Fibroblast of lung (primary cell): ENCODE results near the gene AGBL4. TPM values are rescaled to one million over a fixed set of nuclear protein-coding genes. Genes with fewer than 3 reads are reported as not detected.

ENCODE experiments used
- DNase-seq, 2 donors: peaks; one replicate each; pipeline versions ENCODE4 v3.0.0 to v3.0.0-alpha.2; 2010; ENCODE audit warnings: low read depth in 2 of 2
- H2AFZ ChIP-seq: 2 replicates; pipeline ENCODE4 v1.5.1; 2012; ENCODE audit warnings: low read length, control low read depth, inconsistent platforms
- H3K27ac ChIP-seq: 2 replicates; pipeline ENCODE4 v1.5.1; 2011; ENCODE audit warnings: low read length, control low read depth; ENCODE audit not compliant: insufficient read depth
- H3K27me3 ChIP-seq: 2 replicates; pipeline ENCODE4 v1.5.1; 2011; ENCODE audit warnings: mild to moderate bottlenecking, low read length; ENCODE audit not compliant: control insufficient read depth, insufficient read depth
- H3K36me3 ChIP-seq: 2 replicates; pipeline ENCODE4 v1.5.1; 2011; ENCODE audit warnings: low read length; ENCODE audit not compliant: control insufficient read depth, insufficient read depth
- H3K4me1 ChIP-seq: 2 replicates; pipeline ENCODE4 v1.5.1; 2011; ENCODE audit warnings: low read length; ENCODE audit not compliant: control insufficient read depth, insufficient read depth; ENCODE audit errors: extremely low read depth
- H3K4me2 ChIP-seq: 2 replicates; pipeline ENCODE4 v1.5.1; 2011; ENCODE audit warnings: low read length, control low read depth; ENCODE audit not compliant: insufficient read depth; ENCODE audit errors: extremely low read depth
- H3K4me3 ChIP-seq, 4 experiments: fragments of 200-600 bp in 1 of 4; sonication (generic) in 1 of 4; replicated peaks in 1 of 4; 2 replicates each; pipeline ENCODE4 v1.5.1; 2011 to 2016; ENCODE audit warnings: low read length in 4 of 4, low read depth in 3 of 4, mild to moderate bottlenecking in 3 of 4, control low read depth in 2 of 4, inconsistent platforms in 1 of 4, mixed read lengths in 1 of 4; ENCODE audit not compliant: insufficient read depth in 1 of 4; ENCODE audit errors: control extremely low read depth in 1 of 4
- H3K79me2 ChIP-seq: 2 replicates; pipeline ENCODE4 v1.5.1; 2012; ENCODE audit warnings: mild to moderate bottlenecking, low read length, inconsistent platforms; ENCODE audit not compliant: control insufficient read depth, insufficient read depth
- H3K9ac ChIP-seq: 2 replicates; pipeline ENCODE4 v1.5.1; 2011; ENCODE audit warnings: mild to moderate bottlenecking, low read length, control low read depth; ENCODE audit not compliant: insufficient read depth
- H3K9me3 ChIP-seq: 2 replicates; pipeline ENCODE4 v1.5.1; 2012; ENCODE audit warnings: low read depth, low read length; ENCODE audit not compliant: control insufficient read depth, insufficient read depth
- H4K20me1 ChIP-seq: 2 replicates; pipeline ENCODE4 v1.5.1; 2011; ENCODE audit warnings: low read length; ENCODE audit not compliant: control insufficient read depth, insufficient read depth; ENCODE audit errors: extremely low read depth
- EZH2 ChIP-seq: IDR thresholded peaks from 2 replicates; pipeline ENCODE4 v1.5.1; 2012; ENCODE audit warnings: low read length, control low read depth, mild to moderate bottlenecking; ENCODE audit errors: missing control alignments
- polyA plus RNA-seq, 2 donors: library from polyadenylated mRNA; depleted of rRNA in 1 of 2; stranded (reverse) in 1 of 2; unstranded in 1 of 2; fragments of >200 nt; gene quantifications; 2 replicates each; pipeline ENCODE4 v1.2.1, GENCODE V29; 2011 to 2012; ENCODE audit warnings: missing spikeins in 1 of 2
- total RNA-seq: library from RNA; depleted of rRNA; stranded (reverse); fragments of >200 nt; gene quantifications from 2 replicates; pipeline ENCODE4 v1.2.1, GENCODE V29; 2014
- TF ChIP-seq, protein P1 (sequence below), 2 donors: IDR thresholded peaks in 1 of 2; conservative IDR thresholded peaks in 1 of 2; 1 replicate in 1 of 2; 2 replicates in 1 of 2; pipeline ENCODE4 v1.5.1; 2011 to 2012; ENCODE audit warnings: low read length in 2 of 2, control low read depth in 1 of 2, inconsistent platforms in 1 of 2, low read depth in 1 of 2, mild to moderate bottlenecking in 1 of 2

The AGBL4 gene
- total and polyA plus RNA-seq, 2 donors (not counting 1 experiment from before 2014, with no cell fraction given): not detected

DNA sequence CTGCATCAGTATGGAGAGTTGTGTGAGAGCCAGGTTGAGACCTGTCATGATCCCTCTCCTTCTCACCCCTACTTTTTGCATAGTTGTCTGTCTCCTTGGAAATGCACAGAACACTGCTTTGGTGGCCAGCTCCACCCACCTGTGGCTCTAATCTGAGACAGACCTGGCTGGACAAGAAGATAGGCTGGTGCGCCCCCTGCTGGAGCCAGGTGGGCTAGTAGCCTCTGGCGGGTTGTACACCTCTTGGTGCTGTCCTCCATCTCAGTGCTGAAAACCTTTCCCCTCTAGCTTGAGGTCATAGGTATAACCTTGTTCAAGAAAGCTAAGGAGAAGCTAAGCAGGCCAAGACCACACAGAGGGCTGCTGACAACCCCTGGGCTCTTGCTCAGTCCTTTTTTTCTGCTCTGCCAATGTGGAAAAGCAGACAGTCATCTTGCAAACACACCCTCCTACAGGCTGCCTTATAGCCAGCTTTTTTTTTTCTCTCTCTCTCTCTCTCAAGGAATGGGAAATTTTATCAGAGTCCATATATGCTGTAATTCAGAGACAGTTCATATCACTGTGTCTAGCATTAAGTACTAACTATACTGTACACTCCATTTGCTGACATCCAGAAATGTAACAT lies 1492.9 kb downstream of the AGBL4 start:
- no peaks in the 10 kb centered on the region for H3K36me3 ChIP-seq
- no peaks in the 10 kb centered on the region for H3K9me3 ChIP-seq
- no peak overlapping the region for H3K4me2 ChIP-seq
- TF ChIP-seq, protein P1, sequence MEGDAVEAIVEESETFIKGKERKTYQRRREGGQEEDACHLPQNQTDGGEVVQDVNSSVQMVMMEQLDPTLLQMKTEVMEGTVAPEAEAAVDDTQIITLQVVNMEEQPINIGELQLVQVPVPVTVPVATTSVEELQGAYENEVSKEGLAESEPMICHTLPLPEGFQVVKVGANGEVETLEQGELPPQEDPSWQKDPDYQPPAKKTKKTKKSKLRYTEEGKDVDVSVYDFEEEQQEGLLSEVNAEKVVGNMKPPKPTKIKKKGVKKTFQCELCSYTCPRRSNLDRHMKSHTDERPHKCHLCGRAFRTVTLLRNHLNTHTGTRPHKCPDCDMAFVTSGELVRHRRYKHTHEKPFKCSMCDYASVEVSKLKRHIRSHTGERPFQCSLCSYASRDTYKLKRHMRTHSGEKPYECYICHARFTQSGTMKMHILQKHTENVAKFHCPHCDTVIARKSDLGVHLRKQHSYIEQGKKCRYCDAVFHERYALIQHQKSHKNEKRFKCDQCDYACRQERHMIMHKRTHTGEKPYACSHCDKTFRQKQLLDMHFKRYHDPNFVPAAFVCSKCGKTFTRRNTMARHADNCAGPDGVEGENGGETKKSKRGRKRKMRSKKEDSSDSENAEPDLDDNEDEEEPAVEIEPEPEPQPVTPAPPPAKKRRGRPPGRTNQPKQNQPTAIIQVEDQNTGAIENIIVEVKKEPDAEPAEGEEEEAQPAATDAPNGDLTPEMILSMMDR (conservative IDR thresholded peaks at IDR 0.05 in 1 of 2, IDR thresholded peaks at IDR 0.05 in 1 of 2; ENCODE audit: low read depth in 1 of 2, low read length in 2 of 2): peak; percentile 50 to 92
- TF ChIP-seq EZH2: no peak
- no peaks in the 10 kb centered on the region for H3K79me2 ChIP-seq
- peaks cover 1% of the 10 kb centered on the region for H3K4me1 ChIP-seq
- no peak overlapping the region for H3K4me3 ChIP-seq
- H4K20me1 ChIP-seq: no peaks in the 10 kb centered on the region
- DNase-seq: peak; percentile 23 to 59
- no peak overlapping the region for H2AFZ ChIP-seq
- no peak overlapping the region for H3K9ac ChIP-seq
- no peaks in the 10 kb centered on the region for H3K27me3 ChIP-seq
- H3K27ac ChIP-seq: no peak overlapping the region

DNA sequence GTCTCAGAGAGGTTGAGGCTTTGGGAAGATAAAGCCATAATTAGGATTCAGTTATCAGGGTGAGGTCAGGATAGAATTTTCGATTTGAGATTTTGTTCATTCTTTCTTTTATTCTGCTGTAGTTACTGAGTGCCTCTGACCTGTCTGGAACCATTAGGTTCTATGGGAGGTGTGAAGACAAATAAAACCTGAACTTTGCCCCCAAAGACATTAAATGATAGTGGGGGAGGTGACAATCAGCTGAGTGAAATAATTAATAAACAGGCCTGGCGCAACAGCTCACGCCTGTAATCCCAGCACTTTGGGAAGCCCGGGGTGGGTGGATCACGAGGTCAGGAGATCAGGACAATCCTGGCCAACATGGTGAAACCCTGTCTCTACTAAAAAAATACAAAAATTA lies 1496.7 kb downstream of the AGBL4 start:
- DNase-seq: no peak
- H4K20me1 ChIP-seq: no peaks in the 10 kb centered on the region
- no peaks in the 10 kb centered on the region for H3K36me3 ChIP-seq
- no peaks in the 10 kb centered on the region for H3K79me2 ChIP-seq
- no peaks in the 10 kb centered on the region for H3K9me3 ChIP-seq
- no peak overlapping the region for H3K4me2 ChIP-seq
- no peak overlapping the region for H3K4me3 ChIP-seq
- peaks cover 2% of the 10 kb centered on the region for H3K4me1 ChIP-seq
- TF ChIP-seq, protein P1 (conservative IDR thresholded peaks at IDR 0.05 in 1 of 2, IDR thresholded peaks at IDR 0.05 in 1 of 2; ENCODE audit: low read depth in 1 of 2, low read length in 2 of 2): no peak
- no peak for TF ChIP-seq EZH2
- no peak overlapping the region for H3K9ac ChIP-seq
- no peak overlapping the region for H2AFZ ChIP-seq
- H3K27me3 ChIP-seq: no peaks in the 10 kb centered on the region
- no peak overlapping the region for H3K27ac ChIP-seq

DNA sequence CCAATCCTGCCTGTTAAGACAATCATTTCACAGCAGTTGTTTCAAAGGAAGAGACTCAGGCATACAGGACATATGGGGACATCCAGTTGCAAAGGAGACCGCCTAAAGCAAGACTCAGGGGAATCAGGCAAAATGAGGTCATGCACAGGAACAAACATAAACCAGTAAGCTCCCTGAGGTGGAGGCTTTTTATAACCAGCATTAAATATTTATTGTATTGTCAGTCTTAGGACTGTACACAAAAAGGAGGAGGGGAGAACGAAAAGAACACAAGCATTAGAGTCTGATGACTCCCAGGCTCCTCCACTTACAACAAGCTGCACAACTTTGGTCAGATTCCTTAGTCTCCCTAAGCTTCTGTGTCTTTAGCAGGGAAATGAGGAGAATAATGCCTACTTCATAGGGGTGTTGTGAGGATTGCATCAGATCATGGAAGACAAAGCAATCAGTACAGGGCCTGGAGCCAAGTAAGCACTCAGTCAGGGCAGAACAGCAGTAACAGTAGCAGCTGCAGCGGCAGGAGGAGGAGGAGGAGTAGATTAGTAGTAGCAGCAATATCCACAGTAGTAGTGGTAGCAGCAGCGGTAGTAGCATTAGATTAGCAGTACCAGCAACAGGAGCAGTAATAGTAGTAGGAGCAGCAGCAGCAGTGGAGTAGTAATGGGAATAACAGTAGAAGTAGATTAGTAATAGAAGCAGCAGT lies 1497.6 kb downstream of the AGBL4 start:
- peak; percentile 7 to 88 for DNase-seq
- Histone ChIP-seq H3K79me2 (no peaks in the 10 kb centered on the region), H3K4me1 (peaks cover 2% of the 10 kb centered on the region), H3K27ac (no peak overlapping the region), H3K9me3 (no peaks in the 10 kb centered on the region), H3K9ac (no peak overlapping the region), H4K20me1 (no peaks in the 10 kb centered on the region), H3K36me3 (no peaks in the 10 kb centered on the region), H3K27me3 (no peaks in the 10 kb centered on the region), H3K4me3 (peak overlapping the region in 1 of 4 experiments; percentile 3), H3K4me2 (no peak overlapping the region), H2AFZ (no peak overlapping the region)
- TF ChIP-seq EZH2: no peak
